Type B pancreatic cell (in vitro differentiated cells): ENCODE results near the gene RRAGC. TPM values are rescaled to one million over a fixed set of nuclear protein-coding genes. Genes with fewer than 3 reads are reported as not detected.

Experiments
- DNase-seq: peaks from one replicate; pipeline ENCODE4 v3.0.0; 2021; ENCODE audit warnings: mixed read lengths; ENCODE audit not compliant: unreplicated experiment; ENCODE audit errors: extremely low spot score
- H3K27ac Mint-ChIP-seq: 2 replicates; pipeline ENCODE4 v1.8.0; 2021; ENCODE audit warnings: mild to moderate bottlenecking, mixed read lengths
- H3K27me3 Mint-ChIP-seq: 2 replicates; pipeline ENCODE4 v1.8.0; 2021; ENCODE audit warnings: mixed read lengths
- H3K36me3 Mint-ChIP-seq: 2 replicates; pipeline ENCODE4 v1.8.0; 2021; ENCODE audit warnings: mixed read lengths
- H3K4me1 Mint-ChIP-seq: one replicate; pipeline ENCODE4 v1.8.0; 2021; ENCODE audit warnings: mixed read lengths; ENCODE audit not compliant: unreplicated experiment
- H3K4me3 Mint-ChIP-seq: 2 replicates; pipeline ENCODE4 v1.8.0; 2021; ENCODE audit warnings: mild to moderate bottlenecking, mixed read lengths
- H3K9me3 Mint-ChIP-seq: 2 replicates; pipeline ENCODE4 v1.8.0; 2021; ENCODE audit warnings: mixed read lengths
- CTCF ChIP-seq: fragments of 200-600 bp; sonication (generic); conservative IDR thresholded peaks from 2 replicates; pipeline ENCODE4 v1.5.0; 2021; ENCODE audit warnings: antibody characterized with exemption, mild to moderate bottlenecking
- total RNA-seq: library from RNA; stranded (reverse); gene quantifications from 2 replicates; pipeline ENCODE4 v1.2.1, GENCODE V29; 2021; ENCODE audit warnings: low replicate concordance

RRAGC gene
- total RNA-seq, 1 donor from 2014 or later = 25.3 TPM

GRCh38 chr1:38829368-38829767 is 30.2 kb downstream of the RRAGC start:
- Mint-ChIP-seq H3K4me3 (no peak overlapping the region), H3K27me3 (peaks cover 56% of the 10 kb centered on the region), H3K4me1 (no peaks in the 10 kb centered on the region), H3K27ac (no peak overlapping the region), H3K36me3 (no peaks in the 10 kb centered on the region), H3K9me3 (no peaks in the 10 kb centered on the region)
- no peak for DNase-seq
- no peak for TF ChIP-seq CTCF

DNA sequence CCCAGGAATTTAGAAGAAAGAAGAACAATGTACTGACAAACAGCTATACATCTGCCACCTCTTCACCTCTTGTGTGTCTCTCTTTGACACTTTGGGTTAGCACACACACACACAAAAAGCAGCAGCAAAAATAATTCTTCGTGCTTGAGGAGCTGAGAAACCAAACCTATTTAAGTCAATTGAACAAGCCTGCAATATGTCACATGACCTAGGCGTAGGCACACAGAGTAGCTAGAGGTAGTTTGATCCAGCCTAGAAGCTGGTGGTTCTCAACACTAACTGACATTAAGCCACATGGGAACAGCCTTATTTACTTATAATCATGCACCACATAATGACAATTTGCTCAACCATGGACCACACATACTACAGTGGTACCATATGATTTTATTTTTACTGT is 32.3 kb downstream of the RRAGC start:
- no peak for DNase-seq
- H3K27ac Mint-ChIP-seq = no peak overlapping the region
- no peaks in the 10 kb centered on the region for H3K9me3 Mint-ChIP-seq
- H3K27me3 Mint-ChIP-seq = peaks cover 52% of the 10 kb centered on the region
- no peak overlapping the region for H3K4me3 Mint-ChIP-seq
- H3K4me1 Mint-ChIP-seq = peaks cover under 1% of the 10 kb centered on the region
- no peaks in the 10 kb centered on the region for H3K36me3 Mint-ChIP-seq
- TF ChIP-seq CTCF = no peak

DNA sequence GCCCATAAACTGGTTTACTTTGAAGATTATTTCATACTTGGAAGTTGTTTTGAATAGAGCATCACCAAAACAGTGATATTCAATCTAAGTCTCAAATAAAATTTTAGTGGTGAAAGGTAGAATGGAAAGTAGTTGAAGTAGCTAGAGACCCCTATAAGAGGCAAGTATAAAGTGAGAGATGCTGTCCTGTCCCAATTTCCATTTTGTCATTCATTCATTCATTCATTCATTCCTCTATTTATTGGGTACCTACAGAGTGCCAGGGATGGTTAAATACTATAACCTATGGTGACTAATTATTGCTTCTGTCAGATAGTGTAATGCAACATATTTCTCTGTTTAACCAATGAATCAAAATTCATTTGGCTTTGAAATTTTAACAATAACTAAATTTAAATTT is 32.7 kb downstream of the RRAGC start:
- Mint-ChIP-seq H3K9me3 (no peaks in the 10 kb centered on the region), H3K36me3 (no peaks in the 10 kb centered on the region), H3K27ac (no peak overlapping the region), H3K27me3 (peaks cover 53% of the 10 kb centered on the region), H3K4me3 (no peak overlapping the region), H3K4me1 (peaks cover 4% of the 10 kb centered on the region)
- DNase-seq = no peak
- TF ChIP-seq CTCF = no peak

GRCh38 chr1:38826262-38826661 is 33.3 kb downstream of the RRAGC start:
- no peak for DNase-seq
- Mint-ChIP-seq H3K27ac (no peak overlapping the region), H3K4me3 (no peak overlapping the region), H3K4me1 (peaks cover 4% of the 10 kb centered on the region), H3K9me3 (no peaks in the 10 kb centered on the region), H3K36me3 (no peaks in the 10 kb centered on the region), H3K27me3 (peaks cover 56% of the 10 kb centered on the region)
- no peak for TF ChIP-seq CTCF

- no peak overlapping the region for H3K27ac Mint-ChIP-seq
- H3K9me3 Mint-ChIP-seq = no peaks in the 10 kb centered on the region
- H3K36me3 Mint-ChIP-seq = no peaks in the 10 kb centered on the region
- peaks cover 72% of the 10 kb centered on the region for H3K27me3 Mint-ChIP-seq
- H3K4me1 Mint-ChIP-seq = peaks cover 11% of the 10 kb centered on the region
- H3K4me3 Mint-ChIP-seq = no peak overlapping the region
- DNase-seq = no peak
- TF ChIP-seq CTCF = no peak
Measured at GRCh38 chr1:38820860-38821259, 38.7 kb downstream of the RRAGC start.

GRCh38 chr1:38819516-38819915 is 40.1 kb downstream of the RRAGC start:
- DNase-seq = no peak
- Mint-ChIP-seq H3K27me3 (peaks cover 74% of the 10 kb centered on the region), H3K36me3 (no peaks in the 10 kb centered on the region), H3K4me1 (peaks cover 16% of the 10 kb centered on the region), H3K4me3 (no peak overlapping the region), H3K27ac (no peak overlapping the region), H3K9me3 (no peaks in the 10 kb centered on the region)
- TF ChIP-seq CTCF = no peak
